A673 (cell line): ENCODE data around the gene ELP5.

Experiments
- CTCF ChIP-seq: fragments of 300-800, 200-600 bp; sonication (generic); conservative IDR thresholded peaks from 2 replicates; pipeline ENCODE4 v1.5.1; 2017; ENCODE audit warnings: low read depth, mild to moderate bottlenecking, antibody characterized with exemption, low read length, moderate library complexity, mixed read lengths
- EZH2 ChIP-seq: fragments of 200-600 bp; sonication (generic); IDR thresholded peaks from 2 replicates; pipeline ENCODE4 v1.6.1; 2017; ENCODE audit warnings: borderline replicate concordance, low read depth, mild to moderate bottlenecking, mixed read lengths, antibody characterized with exemption, low read length; ENCODE audit not compliant: poor library complexity, severe bottlenecking

GRCh38 chr17:7263801-7264078 lies 11.7 kb downstream of the ELP5 start:
- no peak for TF ChIP-seq CTCF
- TF ChIP-seq EZH2 = no peak
